Measurements from ENCODE around the gene GAL3ST3. TPM values are rescaled to one million over a fixed set of nuclear protein-coding genes. Genes with fewer than 3 reads are reported as not detected.

GAL3ST3 gene
- total RNA-seq, 1 donor from 2014 or later = not detected

Other genes starting within 250 kb of the GAL3ST3 start
- 0.10 TPM for gene SNX32, start 215.2 kb downstream of the GAL3ST3 start, total RNA-seq
- gene CFL1, start 191.0 kb downstream of the GAL3ST3 start, total RNA-seq = 413 TPM
- gene MUS81, start 188.7 kb downstream of the GAL3ST3 start, total RNA-seq = 48.4 TPM
- 39.7 TPM for gene EFEMP2, start 176.4 kb downstream of the GAL3ST3 start, total RNA-seq
- gene CTSW, start 169.3 kb downstream of the GAL3ST3 start, total RNA-seq = 0.82 TPM
- gene FIBP, start 160.7 kb downstream of the GAL3ST3 start, total RNA-seq = 90.9 TPM
- 26.2 TPM for gene CCDC85B, start 158.5 kb downstream of the GAL3ST3 start, total RNA-seq
- 0.21 TPM for gene FOSL1, start 148.8 kb downstream of the GAL3ST3 start, total RNA-seq
- gene C11orf68, start 130.1 kb downstream of the GAL3ST3 start, total RNA-seq = 30.1 TPM
- gene DRAP1, start 129.7 kb downstream of the GAL3ST3 start, total RNA-seq = 49.2 TPM
- not detected for gene TSGA10IP, start 103.7 kb downstream of the GAL3ST3 start, total RNA-seq
- 66.7 TPM for gene SART1, start 87.4 kb downstream of the GAL3ST3 start, total RNA-seq
- gene EIF1AD, start 47.0 kb downstream of the GAL3ST3 start, total RNA-seq = 34.2 TPM
- gene BANF1, start 46.7 kb downstream of the GAL3ST3 start, total RNA-seq = 29.8 TPM
- 2.3 TPM for gene CST6, start 37.2 kb downstream of the GAL3ST3 start, total RNA-seq
- gene CATSPER1, start 22.7 kb downstream of the GAL3ST3 start, total RNA-seq = not detected
- 95.4 TPM for gene SF3B2, start 3.2 kb upstream of the GAL3ST3 start, total RNA-seq
- gene PACS1, start 21.1 kb upstream of the GAL3ST3 start, total RNA-seq = 27.0 TPM
- 11.4 TPM for gene KLC2, start 208.5 kb upstream of the GAL3ST3 start, total RNA-seq
- gene RAB1B, start 219.5 kb upstream of the GAL3ST3 start, total RNA-seq = 62.2 TPM
- gene CNIH2, start 229.0 kb upstream of the GAL3ST3 start, total RNA-seq = 1.7 TPM
- gene YIF1A, start 240.0 kb upstream of the GAL3ST3 start, total RNA-seq = 53.5 TPM
- not detected for gene TMEM151A, start 242.7 kb upstream of the GAL3ST3 start, total RNA-seq

Data from tongue (tissue), 1 donor.